ENCODE data around the gene ZFYVE28. TPM values are rescaled to one million over a fixed set of nuclear protein-coding genes. Genes with fewer than 3 reads are reported as not detected.

The ZFYVE28 gene
- total and polyA plus RNA-seq, 2 experiments from 2014 or later: 4.6 to 9.6 TPM

- H2AFZ ChIP-seq: no peak overlapping the region
- H4K20me1 ChIP-seq (ENCODE audit: insufficient read depth): no peaks in the 10 kb centered on the region
- no peak overlapping the region for H3K4me3 ChIP-seq
- no peak overlapping the region for H3K4me2 ChIP-seq (ENCODE audit: unreplicated experiment)
- H3K36me3 ChIP-seq (ENCODE audit: low read depth): no peaks in the 10 kb centered on the region
- H3F3A ChIP-seq (ENCODE audit: insufficient read depth): no peaks in the 10 kb centered on the region
- in situ Hi-C loops (cut with MboI): no loop called here
- H3K27me3 ChIP-seq (replicated peaks; ENCODE audit: insufficient read depth): no peaks in the 10 kb centered on the region
- H3K9me2 ChIP-seq (ENCODE audit: insufficient read depth): no peaks in the 10 kb centered on the region
- H3K9ac ChIP-seq: no peak overlapping the region
- no peak for DNase-seq
- peaks cover 7% of the 10 kb centered on the region; the same call in 1 of the 2 replicates for H3K4me1 ChIP-seq (ENCODE audit: insufficient read depth)
- TF ChIP-seq EZH2 (IDR thresholded peaks at IDR 0.05; ENCODE audit: insufficient read depth, poor library complexity, severe bottlenecking) (no peak), EZH2phosphoT487 (IDR thresholded peaks at IDR 0.05; ENCODE audit: insufficient read depth, low read depth) (no peak)
- no peaks in the 10 kb centered on the region for H3K9me3 ChIP-seq (ENCODE audit: low read depth)
- WGBS, 2 experiments (ENCODE audit: low coverage in 1 of 2, low lambda C conversion rate in 2 of 2, missing lambda C conversion rate in 2 of 2): 86 to 87% methylated on average over 9 of the region's 9 CpGs
- H3K79me2 ChIP-seq (ENCODE audit: insufficient read depth): no peaks in the 10 kb centered on the region
- no peak overlapping the region for H3K27ac ChIP-seq
These were observed 22.9 kb downstream of the ZFYVE28 start for GRCh38 chr4:2395584-2395983.

- Histone ChIP-seq H2AFZ (no peak overlapping the region), H3K27me3 (replicated peaks; ENCODE audit: insufficient read depth) (no peaks in the 10 kb centered on the region), H3K4me2 (ENCODE audit: unreplicated experiment) (no peak overlapping the region), H3F3A (ENCODE audit: insufficient read depth) (no peaks in the 10 kb centered on the region), H3K9me3 (ENCODE audit: low read depth) (no peaks in the 10 kb centered on the region), H3K4me1 (ENCODE audit: insufficient read depth) (peaks cover 7% of the 10 kb centered on the region; the same call in 1 of the 2 replicates), H3K36me3 (ENCODE audit: low read depth) (no peaks in the 10 kb centered on the region), H3K27ac (no peak overlapping the region), H3K4me3 (no peak overlapping the region), H3K79me2 (ENCODE audit: insufficient read depth) (no peaks in the 10 kb centered on the region), H3K9me2 (ENCODE audit: insufficient read depth) (no peaks in the 10 kb centered on the region), H3K9ac (no peak overlapping the region), H4K20me1 (ENCODE audit: insufficient read depth) (no peaks in the 10 kb centered on the region)
- DNase-seq: peak; percentile 54
- in situ Hi-C loops (cut with MboI): no loop called here
- WGBS, 2 experiments (ENCODE audit: low coverage in 1 of 2, low lambda C conversion rate in 2 of 2, missing lambda C conversion rate in 2 of 2): 68 to 70% methylated on average over 9 of the region's 9 CpGs
- TF ChIP-seq EZH2phosphoT487 (IDR thresholded peaks at IDR 0.05; ENCODE audit: insufficient read depth, low read depth) (no peak), EZH2 (IDR thresholded peaks at IDR 0.05; ENCODE audit: insufficient read depth, poor library complexity, severe bottlenecking) (no peak)
These were observed 23.4 kb downstream of the ZFYVE28 start for GRCh38 chr4:2395038-2395437.

- TF ChIP-seq EZH2 (IDR thresholded peaks at IDR 0.05; ENCODE audit: insufficient read depth, poor library complexity, severe bottlenecking): no peak
- TF ChIP-seq EZH2phosphoT487 (IDR thresholded peaks at IDR 0.05; ENCODE audit: insufficient read depth, low read depth): no peak
- DNase-seq: no peak
- H3K9me2 ChIP-seq (ENCODE audit: insufficient read depth): no peaks in the 10 kb centered on the region
- no peak overlapping the region for H2AFZ ChIP-seq
- H3K4me2 ChIP-seq (ENCODE audit: unreplicated experiment): no peak overlapping the region
- 90 to 91% methylated on average over 17 of the region's 17 CpGs for WGBS, 2 experiments (ENCODE audit: low coverage in 1 of 2, low lambda C conversion rate in 2 of 2, missing lambda C conversion rate in 2 of 2)
- H3K9me3 ChIP-seq (ENCODE audit: low read depth): no peaks in the 10 kb centered on the region
- H3K36me3 ChIP-seq (ENCODE audit: low read depth): no peaks in the 10 kb centered on the region
- H3F3A ChIP-seq (ENCODE audit: insufficient read depth): no peaks in the 10 kb centered on the region
- no peak overlapping the region for H3K27ac ChIP-seq
- no peaks in the 10 kb centered on the region for H3K27me3 ChIP-seq (replicated peaks; ENCODE audit: insufficient read depth)
- no peak overlapping the region for H3K9ac ChIP-seq
- H3K4me1 ChIP-seq (ENCODE audit: insufficient read depth): peaks cover 7% of the 10 kb centered on the region; the same call in 1 of the 2 replicates
- H3K79me2 ChIP-seq (ENCODE audit: insufficient read depth): no peaks in the 10 kb centered on the region
- no peak overlapping the region for H3K4me3 ChIP-seq
- H4K20me1 ChIP-seq (ENCODE audit: insufficient read depth): no peaks in the 10 kb centered on the region
- in situ Hi-C loops (cut with MboI): no loop called here
These were observed 23.9 kb downstream of the ZFYVE28 start for GRCh38 chr4:2394528-2394927.

DNA sequence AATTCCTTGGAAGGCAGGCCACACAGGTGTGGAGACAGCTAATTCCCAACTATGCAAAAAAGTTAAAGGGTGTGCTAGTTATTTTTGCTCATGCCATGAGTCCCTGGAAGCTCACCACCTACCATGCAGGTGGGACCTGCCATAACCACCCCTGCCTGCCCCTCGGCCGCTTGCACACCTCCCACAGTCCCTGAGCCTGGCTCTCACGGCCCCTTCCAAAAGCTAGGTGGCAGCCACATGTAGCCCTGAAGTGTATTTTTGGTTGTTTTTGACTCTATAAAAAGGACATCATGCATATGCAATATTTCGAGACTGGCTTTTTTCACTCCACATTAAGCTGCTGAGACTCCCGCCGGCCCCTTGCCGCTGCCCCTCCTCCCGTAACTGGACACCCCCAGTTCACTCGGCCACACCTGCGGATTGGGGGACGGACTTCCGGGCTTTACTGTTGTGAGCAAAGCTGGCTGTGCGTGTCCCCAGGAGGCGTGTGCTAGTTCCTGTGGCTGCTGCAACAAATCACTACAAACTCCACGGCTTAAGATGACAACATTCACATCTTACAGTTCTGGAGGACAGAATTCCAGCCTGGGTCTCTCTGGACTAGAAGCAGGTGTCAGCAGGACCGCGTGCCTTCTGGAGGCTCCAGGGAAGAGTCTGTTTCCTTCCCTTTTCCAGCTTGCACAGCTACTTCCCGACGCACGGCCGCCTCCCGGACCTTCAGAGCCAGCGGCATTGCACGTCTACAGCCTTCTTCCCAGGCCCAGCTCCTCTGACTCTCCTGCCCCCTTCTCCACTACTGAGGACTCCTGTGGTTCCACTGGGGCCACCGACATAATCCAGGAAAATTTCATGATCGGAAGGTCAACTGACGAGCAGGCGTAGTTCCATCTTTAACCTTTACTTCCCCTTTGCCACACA, 24.8 kb downstream of the ZFYVE28 start:
- Histone ChIP-seq H3K4me1 (ENCODE audit: insufficient read depth) (peaks cover 12% of the 10 kb centered on the region; the same call in 1 of the 2 replicates), H3K4me3 (no peak overlapping the region), H3K9ac (no peak overlapping the region), H3F3A (ENCODE audit: insufficient read depth) (no peaks in the 10 kb centered on the region), H3K9me3 (ENCODE audit: low read depth) (no peaks in the 10 kb centered on the region), H2AFZ (no peak overlapping the region), H3K36me3 (ENCODE audit: low read depth) (no peaks in the 10 kb centered on the region), H3K79me2 (ENCODE audit: insufficient read depth) (no peaks in the 10 kb centered on the region), H3K27ac (no peak overlapping the region), H3K27me3 (replicated peaks; ENCODE audit: insufficient read depth) (no peaks in the 10 kb centered on the region), H3K9me2 (ENCODE audit: insufficient read depth) (no peaks in the 10 kb centered on the region), H4K20me1 (ENCODE audit: insufficient read depth) (no peaks in the 10 kb centered on the region), H3K4me2 (ENCODE audit: unreplicated experiment) (no peak overlapping the region)
- no peak for DNase-seq
- in situ Hi-C loops (cut with MboI): no loop called here
- TF ChIP-seq EZH2 (IDR thresholded peaks at IDR 0.05; ENCODE audit: insufficient read depth, poor library complexity, severe bottlenecking): no peak
- TF ChIP-seq EZH2phosphoT487 (IDR thresholded peaks at IDR 0.05; ENCODE audit: insufficient read depth, low read depth): no peak
- WGBS, 2 experiments (ENCODE audit: low coverage in 1 of 2, low lambda C conversion rate in 2 of 2, missing lambda C conversion rate in 2 of 2): 77 to 79% methylated on average over 27 to 28 of the region's 28 CpGs
